Measurements from ENCODE around the gene LIPT2.
"Not testable (repeated sequence)": the region's sequence is repeated elsewhere in the genome, so short reads cannot be mapped to it uniquely, and the experiment has no call there.

Gene LIPT2

DNA sequence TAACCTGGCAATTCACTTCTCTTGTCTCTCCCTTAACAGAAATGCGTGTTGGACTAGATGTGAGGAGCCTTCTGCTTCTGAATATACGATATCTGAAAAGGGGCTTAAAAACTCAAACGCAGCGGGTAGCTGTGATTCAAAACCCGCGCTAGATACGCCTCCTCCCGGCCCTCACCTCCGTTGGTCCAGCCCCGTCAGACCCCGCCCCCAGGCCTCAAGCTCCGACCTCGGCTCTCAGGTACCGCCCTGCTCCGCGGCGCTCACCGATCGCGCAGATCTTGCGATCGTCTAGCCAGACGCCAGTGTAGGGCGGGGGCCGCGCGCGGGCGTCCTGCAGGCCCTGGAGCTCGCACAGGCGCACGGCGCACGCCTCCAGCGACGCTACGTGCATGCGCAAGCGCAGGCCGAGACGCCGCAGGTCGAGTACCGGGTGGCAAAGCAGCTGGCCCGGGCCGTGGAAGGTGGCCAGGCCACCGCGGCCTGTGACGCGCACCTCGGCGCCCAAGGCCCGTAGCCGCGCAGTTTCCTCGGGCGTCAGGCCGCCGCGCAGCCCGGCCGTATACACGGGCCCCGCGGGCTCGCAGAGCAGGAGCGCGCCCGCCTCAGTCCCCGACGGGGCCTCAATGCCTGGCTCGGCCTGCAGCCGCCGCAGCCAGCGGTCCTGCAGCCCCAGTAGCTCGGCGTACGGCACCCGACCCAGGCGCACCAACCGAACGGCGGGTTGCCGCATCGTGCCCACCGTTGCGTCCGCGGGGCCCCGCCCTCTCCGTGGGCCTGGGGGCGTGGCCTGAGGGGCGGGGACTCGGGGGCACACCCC lies at the start of gene LIPT2:
Gene LIPT2, minus strand, starts transcription at position 751 of the 817 bp plus-strand sequence. Its CDS starts 21 bp downstream, at position 730.
- peak; percentile 89 for DNase-seq (ENCODE audit: low read depth)

DNA sequence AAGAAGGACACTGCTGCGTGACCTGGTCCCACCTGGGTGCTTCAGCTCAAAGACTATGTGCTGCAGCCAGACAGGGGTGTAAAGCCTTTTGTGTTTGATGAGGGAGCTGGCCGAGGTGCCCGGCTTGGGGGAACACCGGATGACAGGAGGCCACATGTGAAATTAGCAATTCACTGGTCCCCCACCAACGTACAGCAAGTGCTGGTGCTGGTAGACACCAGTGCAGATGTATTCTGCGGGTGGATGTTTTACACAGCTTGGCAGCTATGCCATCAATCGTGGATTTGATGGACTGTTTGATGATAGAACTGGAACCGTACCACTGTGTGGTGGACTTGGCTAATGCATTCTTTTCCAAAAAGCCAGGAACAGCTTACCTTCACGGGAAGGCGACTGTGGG lies 47.9 kb upstream of the LIPT2 start:
- no peak for DNase-seq (ENCODE audit: low read depth)

DNA sequence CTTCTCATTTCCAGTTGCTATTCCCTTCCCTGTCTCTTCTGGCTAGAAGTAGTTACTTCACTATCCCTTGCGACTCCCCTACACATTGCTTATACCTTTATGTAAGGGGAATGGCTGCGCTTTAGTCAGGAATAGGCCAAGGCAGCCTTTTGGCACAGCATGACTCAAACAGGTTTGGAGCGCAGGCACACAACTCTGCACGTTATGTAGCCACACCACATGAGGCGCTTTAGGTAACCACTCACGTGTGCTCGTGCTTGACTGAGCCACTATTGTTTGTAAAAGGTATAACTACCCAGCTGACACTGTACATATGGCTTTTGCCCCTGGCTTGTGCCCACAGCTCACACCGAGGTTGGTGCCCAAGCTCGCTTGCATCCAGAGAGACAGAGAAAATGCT lies 46.7 kb upstream of the LIPT2 start:
- DNase-seq (ENCODE audit: low read depth), result no peak

DNA sequence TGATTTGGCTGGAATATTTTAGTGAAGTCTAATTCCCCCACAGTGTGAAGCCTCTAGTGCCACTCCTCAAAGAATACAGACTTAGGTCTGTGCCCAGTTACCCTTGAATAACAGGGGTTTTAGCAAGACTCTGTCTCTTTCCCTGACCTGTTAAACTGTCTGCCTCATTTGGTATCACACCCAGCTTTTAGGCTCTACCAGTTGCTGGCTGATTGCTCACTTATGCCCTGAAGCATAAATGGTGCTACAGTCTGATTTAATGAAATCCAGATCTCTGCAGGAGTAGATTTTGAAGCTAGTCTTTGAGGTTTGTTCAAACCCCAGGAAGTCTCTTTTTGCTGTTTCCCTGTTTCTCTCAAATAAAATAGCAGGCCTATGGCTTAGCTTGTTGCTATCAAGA lies 45.2 kb upstream of the LIPT2 start:
- no peak for DNase-seq (ENCODE audit: low read depth)

DNA sequence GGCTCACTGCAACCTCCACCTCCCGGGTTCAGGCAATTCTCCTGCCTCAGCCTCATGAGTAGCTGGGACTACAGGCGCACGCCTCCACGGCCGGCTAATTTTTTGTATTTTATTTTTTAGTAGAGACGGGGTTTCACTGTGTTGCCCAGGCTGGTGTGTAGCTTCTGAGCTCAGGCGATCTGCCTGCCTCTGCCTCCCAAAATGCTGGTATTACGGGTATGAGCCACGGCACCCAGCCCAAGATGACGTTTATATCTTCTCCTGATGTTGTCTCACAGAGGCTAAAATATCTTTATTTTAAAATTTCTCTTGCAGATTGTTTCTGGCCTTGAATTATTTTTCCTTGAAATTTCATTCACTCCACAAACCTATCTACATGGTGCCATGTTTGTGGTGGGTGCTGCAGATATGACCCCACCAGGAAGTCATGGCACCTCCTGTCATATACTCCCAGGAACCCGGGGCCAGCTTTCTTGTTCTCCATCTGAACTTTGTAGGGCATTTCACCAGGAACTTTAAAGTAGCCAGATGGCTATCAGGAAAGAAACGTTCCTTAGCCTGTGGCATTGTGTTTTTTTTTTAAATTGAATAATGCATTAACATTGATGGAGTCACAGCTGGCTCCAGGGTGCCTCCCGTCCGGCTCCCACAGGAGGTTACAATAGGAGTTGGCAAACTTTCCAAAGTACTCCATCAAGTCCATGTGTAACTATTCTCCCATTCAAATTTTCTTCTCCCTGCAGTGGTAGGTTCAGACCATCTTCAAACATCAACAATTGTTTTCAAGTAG lies 42.0 kb upstream of the LIPT2 start:
- no peak for DNase-seq (ENCODE audit: low read depth)

DNA sequence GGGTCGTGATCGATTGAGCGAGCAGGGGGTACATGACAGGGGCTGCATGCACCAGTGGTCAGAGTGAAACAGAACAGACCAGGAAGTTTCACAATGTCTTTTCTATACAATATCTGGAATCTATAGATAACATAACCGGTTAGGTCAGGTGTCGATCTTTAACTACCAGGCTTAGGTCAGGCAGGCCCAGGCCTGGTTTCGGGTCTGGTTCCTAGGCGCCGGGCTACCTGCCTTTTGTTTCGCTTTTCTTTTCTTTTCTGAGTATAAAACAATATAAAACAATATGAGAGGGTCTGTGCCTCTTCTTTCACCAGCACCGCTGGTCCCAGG lies 41.4 kb upstream of the LIPT2 start:
- not testable (repeated sequence) for DNase-seq (ENCODE audit: low read depth)

DNA sequence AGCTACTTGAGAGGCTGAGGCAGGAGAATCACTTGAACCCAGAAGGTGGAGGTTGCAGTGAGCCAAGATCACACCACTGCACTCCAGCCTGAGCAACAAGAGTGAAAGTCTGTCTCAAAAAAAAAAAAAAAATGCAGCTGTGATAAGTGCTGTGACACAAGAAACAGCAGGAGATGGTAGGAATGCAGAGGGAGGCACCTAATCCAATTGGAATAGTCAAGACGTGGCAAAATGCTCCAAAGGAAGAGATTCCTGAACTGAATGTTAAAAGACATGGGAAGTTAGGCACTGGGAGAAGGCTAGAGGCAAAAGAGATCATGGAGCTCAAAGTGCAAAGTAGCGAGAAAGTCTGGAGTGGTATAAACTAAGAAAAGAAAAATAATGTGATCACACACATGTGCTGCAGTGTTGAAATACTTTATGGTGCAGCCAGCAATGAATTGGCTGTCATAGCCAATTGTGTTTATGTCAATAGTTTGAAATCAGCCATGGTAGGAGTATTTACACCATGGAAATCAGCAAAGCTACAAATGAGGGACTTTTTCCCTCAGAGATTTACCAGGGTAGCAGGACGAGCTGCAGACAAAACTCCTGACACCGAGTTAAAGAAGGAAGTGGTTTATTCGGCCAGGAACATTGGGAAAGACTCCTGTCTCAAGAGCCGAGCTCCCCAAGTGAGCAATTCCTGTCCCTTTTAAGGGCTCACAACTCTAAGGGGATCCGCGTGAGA lies 40.9 kb upstream of the LIPT2 start:
- DNase-seq (ENCODE audit: low read depth), result no peak

DNA sequence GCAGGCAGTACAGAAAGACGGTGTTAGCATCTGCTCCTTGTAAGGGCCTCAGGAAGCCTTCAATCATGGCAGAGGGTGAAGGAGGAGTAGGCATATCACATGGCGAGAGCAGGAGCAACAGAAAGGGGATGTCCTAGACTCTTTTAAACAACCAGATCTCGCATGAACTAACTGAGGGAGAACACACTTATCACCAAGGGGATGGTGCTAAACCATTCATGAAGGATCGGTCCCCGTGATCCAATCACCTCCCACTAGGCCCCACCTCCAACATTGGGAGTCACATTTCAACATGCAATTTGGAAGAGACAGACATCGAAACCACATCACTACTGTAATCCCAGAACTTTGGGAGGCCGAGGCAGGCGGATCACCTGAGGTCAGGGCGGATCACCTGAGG lies 39.9 kb upstream of the LIPT2 start:
- DNase-seq (ENCODE audit: low read depth), result no peak

DNA sequence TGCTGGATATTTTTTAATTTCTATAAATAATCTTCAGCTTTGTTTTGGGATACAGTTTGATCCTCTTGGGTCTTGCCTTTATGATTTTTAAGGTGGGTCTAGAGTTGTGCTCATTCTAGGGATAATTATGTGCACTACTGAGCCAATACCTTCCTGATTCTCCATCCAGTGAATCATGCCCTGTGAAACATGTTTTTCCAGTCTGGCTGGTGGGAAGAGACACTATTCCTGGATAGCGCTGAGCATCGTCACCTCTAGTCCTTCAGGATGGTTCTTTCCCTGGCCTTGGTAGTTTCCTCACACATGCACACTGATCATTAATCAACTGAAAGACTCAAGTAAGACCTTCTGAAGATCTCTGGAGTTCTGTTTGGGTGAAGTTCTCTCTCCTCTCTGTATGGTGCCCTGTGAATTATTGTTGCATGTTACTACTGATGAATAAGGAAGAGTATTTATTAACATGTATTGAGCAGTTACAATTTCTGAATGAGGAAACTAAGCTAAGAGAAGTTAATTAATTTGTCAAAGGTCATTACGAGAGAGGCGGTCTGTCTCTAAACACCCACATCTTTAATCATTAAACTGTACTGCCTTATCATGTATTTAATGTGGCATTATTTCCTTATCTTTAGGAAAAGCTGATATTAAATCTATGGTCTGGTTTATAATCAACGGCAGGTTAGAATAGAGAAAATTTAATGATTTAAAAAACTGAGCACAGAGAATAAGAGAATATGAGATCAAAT lies 39.1 kb upstream of the LIPT2 start:
- DNase-seq (ENCODE audit: low read depth), result no peak

DNA sequence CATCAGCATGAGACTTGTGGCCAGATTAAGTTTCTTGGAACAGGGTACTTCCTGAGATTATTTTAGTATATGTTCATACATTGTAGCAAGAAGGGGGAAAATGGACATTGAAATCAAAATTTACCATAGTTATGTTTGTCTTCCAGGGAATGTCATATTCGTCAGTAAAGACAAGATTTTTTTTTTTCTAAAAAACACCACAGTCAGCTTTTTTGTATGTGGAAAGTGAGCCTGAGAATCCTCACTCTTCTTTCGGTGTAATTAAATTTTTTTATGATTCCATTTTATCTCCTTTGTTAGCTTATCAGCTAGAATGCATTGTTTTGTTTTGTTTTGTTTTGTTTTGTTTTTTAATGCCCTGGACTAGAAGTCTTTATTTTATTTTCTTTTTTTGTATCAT lies 31.5 kb upstream of the LIPT2 start:
- DNase-seq (ENCODE audit: low read depth), result no peak

DNA sequence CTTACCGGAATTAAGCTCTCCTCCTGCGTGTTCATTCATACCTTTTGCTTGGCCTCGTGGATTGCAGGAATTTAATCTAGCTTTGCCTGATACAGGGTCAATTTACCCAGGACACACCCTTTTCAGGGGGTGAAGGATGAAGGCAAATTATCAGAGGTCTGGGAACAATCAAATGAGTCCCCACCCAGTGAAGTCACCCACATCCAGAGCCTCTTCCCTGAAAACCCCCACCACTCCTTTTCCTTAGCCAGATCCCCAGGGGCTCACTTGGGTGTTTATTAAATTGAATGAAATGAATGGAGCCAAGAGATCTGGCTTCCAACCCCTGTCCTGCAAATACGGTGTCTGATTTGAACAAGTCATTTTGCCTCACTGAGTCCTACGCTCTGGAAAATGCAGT lies 31.0 kb upstream of the LIPT2 start:
- no peak for DNase-seq (ENCODE audit: low read depth)

DNA sequence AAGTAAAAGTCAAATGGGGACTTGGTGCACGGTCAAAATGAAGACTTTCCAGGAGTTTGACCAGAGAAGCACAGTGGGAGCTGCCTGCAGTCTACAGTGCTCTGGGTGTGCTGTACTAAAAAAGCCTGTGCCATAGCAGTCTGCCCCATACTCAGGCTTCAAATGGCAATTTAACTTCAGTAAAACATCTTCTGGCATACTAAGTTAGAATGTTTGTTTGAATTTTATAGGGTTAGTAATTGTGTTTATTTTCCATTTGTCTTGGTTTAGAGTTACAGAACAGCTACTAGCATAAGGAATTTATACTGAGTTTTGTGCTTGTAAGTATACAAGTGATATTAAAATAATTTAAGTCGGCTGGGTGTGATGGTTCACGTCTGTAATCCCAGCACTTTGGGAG lies 29.3 kb upstream of the LIPT2 start:
- DNase-seq (ENCODE audit: low read depth), result no peak

DNA sequence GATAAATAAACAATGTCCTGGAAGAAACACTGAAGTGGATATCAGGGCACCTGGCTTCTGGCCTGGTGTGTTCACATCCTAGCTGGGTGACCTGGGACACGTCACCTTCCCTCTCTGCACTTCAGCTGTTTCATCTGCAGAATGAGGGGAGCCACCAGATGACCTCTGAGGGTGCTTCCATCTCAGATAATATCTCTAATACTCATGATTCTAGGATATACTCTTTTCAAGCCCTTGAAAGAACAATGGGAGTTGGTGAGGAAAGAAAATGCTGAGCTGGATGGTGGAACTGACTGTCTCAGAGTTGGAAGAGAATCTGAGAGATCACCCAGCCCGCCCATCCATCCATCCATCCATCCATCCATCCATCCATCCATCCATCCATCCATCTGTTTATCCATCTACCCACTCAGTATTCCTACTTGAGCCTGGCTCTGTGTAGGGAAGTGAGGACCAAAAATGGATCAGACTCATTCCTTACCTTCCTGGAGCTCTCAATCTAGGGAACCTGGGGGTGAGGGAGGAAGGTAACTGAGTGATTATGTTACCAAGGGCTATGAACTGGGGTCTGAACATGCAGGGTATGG lies 28.2 kb upstream of the LIPT2 start:
- DNase-seq (ENCODE audit: low read depth), result no peak

DNA sequence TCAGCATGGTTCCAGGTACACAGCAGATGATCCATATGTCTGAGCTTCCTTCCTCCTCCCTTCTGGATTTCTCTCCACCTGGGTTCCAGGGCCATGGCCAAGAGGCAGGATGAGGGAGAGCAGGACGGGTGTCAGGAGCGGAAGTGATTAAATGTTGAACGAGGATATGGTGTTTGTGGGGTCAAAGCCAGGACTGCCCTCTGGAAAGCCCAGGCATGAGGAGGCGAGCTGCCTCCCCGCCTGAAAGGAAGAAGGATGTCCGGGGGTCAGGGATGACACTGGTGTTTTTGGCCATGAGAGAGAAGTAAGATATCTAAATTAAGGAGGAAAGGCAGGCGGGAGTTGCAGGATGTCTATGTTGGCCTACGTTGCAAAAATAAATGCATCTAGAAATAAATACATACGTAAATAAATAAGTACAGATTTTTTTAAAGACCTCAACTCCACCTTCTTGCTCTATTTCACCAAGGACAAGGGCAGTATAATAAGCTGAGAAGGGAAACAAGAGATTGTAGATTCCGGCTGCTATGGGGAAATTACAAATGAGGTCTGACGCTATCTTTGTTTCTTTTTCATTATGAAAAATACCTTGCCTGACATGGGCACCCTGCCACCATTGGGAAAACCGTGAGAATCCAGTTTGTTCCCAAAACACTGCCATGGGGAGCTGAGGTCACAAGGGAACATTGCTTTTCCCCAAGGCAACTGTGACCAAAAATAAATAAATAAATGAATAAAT lies 27.6 kb upstream of the LIPT2 start:
- DNase-seq (ENCODE audit: low read depth), result no peak

DNA sequence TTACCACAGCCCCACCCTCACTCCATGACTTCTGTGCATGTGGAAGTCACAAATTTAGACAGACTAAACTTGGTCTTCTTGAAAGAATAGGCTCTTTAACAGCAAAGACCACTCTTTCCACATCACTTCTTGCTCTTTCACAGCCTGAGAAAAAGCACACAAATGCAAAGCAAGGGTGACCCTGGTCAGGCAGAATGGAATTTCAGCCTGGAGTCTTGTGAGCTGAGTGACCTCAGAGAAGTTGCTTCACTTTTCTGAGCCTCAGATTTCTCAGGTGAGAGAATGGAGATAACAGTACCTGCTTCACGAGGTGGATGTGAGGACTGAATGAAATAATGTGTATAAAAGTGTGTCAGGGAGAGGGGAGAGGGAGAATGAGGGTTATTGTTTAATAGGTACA lies 26.8 kb upstream of the LIPT2 start:
- DNase-seq (ENCODE audit: low read depth), result no peak

DNA sequence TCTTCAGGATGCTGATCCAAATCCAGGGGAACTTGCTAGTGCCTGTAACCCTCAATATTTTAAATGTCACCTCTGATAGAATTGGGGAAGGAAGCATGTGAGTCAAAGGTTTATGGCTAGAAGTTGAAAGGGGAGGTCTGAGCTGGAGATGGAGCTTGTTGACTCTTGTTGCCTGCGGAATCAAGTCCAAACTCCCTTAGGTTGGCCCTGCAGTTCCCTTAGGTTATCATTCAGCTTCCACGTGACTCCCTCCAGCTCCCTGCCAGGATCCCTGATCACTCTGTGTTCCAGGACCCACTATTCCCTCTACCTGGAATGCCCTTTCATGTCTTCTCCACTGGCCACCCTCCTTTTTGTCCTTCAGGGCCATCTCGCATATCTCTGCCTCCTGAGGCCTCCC lies 26.2 kb upstream of the LIPT2 start:
- DNase-seq (ENCODE audit: low read depth), result no peak

DNA sequence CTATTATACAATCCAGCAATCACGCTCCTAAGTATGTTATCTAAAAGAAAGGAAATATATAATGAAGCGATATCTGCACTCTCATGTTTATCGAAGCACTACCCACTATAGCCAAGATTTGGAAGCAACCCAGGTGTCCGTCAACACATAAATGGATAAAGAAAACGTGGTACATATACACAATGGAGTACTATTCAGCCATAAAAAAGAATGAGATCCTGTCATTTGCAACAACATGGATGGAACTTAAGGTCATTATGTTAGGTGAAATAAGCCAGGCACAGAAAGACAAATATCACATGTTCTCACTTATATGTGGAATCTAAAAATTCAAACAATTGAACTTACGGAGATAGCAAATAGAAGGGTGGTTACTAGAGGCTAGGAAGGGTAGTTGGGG lies 24.1 kb upstream of the LIPT2 start:
- not testable (repeated sequence) for DNase-seq (ENCODE audit: low read depth)

DNA sequence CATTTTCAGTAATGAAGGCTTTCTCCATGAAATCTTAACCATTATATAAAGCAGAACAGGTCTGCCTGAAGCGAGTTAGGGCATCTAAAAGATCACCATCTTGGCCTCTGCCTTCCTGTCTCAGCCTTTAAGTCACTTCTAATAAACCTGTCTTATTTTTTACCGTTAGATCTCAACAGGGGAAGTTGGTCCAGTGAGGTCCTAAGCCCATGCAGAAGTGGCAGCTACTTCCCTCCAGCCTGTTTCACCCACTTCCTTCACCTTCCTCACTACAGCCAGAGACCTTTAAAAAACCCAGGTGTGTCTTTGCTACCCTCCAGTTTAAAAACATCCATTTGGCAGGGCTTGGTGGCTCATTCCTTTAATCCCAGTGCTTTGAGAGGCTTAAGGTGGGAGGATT lies 14.1 kb upstream of the LIPT2 start:
- no peak for DNase-seq (ENCODE audit: low read depth)

DNA sequence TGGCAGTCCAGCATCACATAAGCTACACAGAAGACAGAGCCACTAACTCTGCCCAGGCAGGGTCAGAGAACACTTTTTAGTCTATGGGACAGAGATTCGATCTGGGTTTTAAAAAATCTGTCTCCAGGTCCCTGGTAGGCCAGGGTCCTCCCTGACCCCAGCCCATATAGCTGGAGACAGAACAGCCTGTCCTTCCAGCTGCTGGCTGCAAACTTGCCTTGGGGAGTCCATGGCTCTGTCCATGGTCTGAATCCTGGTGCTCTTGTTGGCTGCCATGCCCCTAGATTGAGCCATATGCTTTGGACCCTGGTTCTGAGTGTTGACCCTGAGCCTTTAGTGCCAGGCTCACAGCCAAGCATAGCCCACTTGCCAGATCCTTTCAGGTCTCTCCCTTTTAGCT lies 13.3 kb upstream of the LIPT2 start:
- no peak for DNase-seq (ENCODE audit: low read depth)

DNA sequence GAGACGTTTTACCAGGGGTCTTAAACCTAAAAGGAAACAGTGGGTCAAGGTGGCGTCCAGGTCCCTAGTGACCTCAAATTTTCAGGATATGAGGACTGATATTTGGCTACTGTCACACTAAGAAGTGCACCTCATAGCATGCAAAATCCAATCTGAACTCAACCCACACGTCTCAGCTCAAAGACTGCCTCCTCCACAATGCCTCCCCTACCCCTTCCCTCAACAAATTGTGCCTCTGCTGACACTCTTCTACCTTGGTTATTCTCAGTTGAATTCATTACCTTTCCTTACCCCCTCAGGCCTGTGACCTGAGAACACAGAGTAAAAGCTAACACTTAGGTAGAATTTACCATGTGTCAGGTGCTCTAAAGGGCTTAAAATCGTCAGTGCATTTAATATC lies 12.4 kb upstream of the LIPT2 start:
- DNase-seq (ENCODE audit: low read depth), result no peak

DNA sequence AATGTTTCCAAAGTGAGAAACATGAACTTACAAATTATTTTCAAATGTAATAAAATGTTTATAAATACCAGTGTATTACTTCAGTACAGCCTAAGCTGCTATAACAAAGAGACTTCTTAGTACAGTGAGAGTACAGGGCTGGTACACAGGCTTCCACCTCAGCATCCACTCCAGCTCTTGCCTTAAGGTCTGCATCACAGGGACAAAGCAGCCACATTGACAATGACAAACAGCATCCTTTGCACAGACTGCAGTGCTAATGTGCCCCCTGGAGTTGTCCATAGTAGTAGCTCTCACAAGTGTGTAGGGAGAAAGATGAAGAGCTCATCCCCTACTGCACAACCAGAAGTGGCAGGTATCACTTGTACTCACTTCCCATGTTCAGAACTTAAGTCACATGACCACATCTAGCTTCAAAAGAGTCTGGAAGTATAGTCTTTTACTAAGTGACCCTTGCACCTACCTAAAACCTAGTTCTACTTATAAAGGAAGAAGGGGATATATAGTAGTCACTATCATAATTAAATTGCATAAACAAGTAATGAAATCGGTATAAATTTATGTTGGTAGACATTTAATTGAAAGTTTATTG lies 10.7 kb upstream of the LIPT2 start:
- DNase-seq (ENCODE audit: low read depth), result no peak

Measured in CMK (cell line).